HAP-1 (cell line): ENCODE measurements around the gene ZNF467.
A peak's percentile ranks its signal among the peaks of the same experiment; 100 is the strongest.

Source experiments
- DNase-seq, 2 experiments: peaks; one replicate each; pipeline ENCODE4 v3.0.0-alpha.2; 2016 to 2020; ENCODE audit warnings: low spot score in 2 of 2
- H3K27me3 ChIP-seq: fragments of 250-450 bp; sonication (Bioruptor Pico); 2 replicates; pipeline ENCODE4 v1.5.1; 2020; ENCODE audit warnings: low read depth, mild to moderate bottlenecking, moderate library complexity
- H3K36me3 ChIP-seq: fragments of 250-450 bp; sonication (Bioruptor Pico); replicated peaks from 2 replicates; pipeline ENCODE4 v1.5.1; 2020; ENCODE audit warnings: mild to moderate bottlenecking
- H3K4me1 ChIP-seq: fragments of 250-450 bp; sonication (Bioruptor Pico); 2 replicates; pipeline ENCODE4 v1.5.1; 2020; ENCODE audit warnings: mild to moderate bottlenecking
- H3K4me3 ChIP-seq: fragments of 250-450 bp; sonication (Bioruptor Pico); 2 replicates; pipeline ENCODE4 v1.5.1; 2020; ENCODE audit warnings: mild to moderate bottlenecking, moderate library complexity
- H3K9me3 ChIP-seq: fragments of 250-450 bp; sonication (Bioruptor Pico); 2 replicates; pipeline ENCODE4 v1.5.1; 2020; ENCODE audit warnings: mild to moderate bottlenecking, moderate library complexity
- in situ Hi-C: fragments of 300-500 bp; cut with MboI; formaldehyde crosslinking; loops from 3 replicates; pipeline ENCODE4 v1.14.3; 2020; ENCODE audit warnings: low sequenced_read_pairs, inconsistent platforms, mixed read lengths

The ZNF467 gene

GRCh38 chr7:149773446-149774236 lies at the start of gene ZNF467:
Gene ZNF467 (minus strand): TSS chr7:149773588. CDS start chr7:149771032, 2,556 bp downstream.
- DNase-seq, result peak in 1 of 2 experiments; percentile 73
- Histone ChIP-seq H3K36me3 (no peaks in the 10 kb centered on the region; the same call in none of the 2 replicates), H3K4me3 (peak within 1 kb of the TSS; percentile 51)

GRCh38 chr7:149822353-149822943 lies 49.1 kb upstream of the ZNF467 start:
- DNase-seq, result no peak
- H3K4me3 ChIP-seq, result no peak overlapping the region
- no peaks in the 10 kb centered on the region for H3K36me3 ChIP-seq
- H3K27me3 ChIP-seq, result no peaks in the 10 kb centered on the region
- H3K4me1 ChIP-seq, result no peaks in the 10 kb centered on the region
- in situ Hi-C loops, result no loop called here
- H3K9me3 ChIP-seq, result no peaks in the 10 kb centered on the region

More at GRCh38 chr7:149773446-149774236, at the start of gene ZNF467:
- Histone ChIP-seq H3K4me1 (no peaks in the 10 kb centered on the region), H3K9me3 (no peaks in the 10 kb centered on the region), H3K27me3 (peaks cover 15% of the 10 kb centered on the region)
- in situ Hi-C loops, result no loop called here

GRCh38 chr7:149821191-149822148 lies 48.1 kb upstream of the ZNF467 start:
- H3K36me3 ChIP-seq, result no peaks in the 10 kb centered on the region
- in situ Hi-C loops, result no loop called here
- H3K9me3 ChIP-seq, result no peaks in the 10 kb centered on the region
- H3K4me3 ChIP-seq, result no peak overlapping the region
- DNase-seq, result no peak
- H3K4me1 ChIP-seq, result no peaks in the 10 kb centered on the region
- no peaks in the 10 kb centered on the region for H3K27me3 ChIP-seq

GRCh38 chr7:149820622-149821190 lies 47.3 kb upstream of the ZNF467 start:
- in situ Hi-C loops, result no loop called here
- Histone ChIP-seq H3K9me3 (no peaks in the 10 kb centered on the region), H3K4me1 (no peaks in the 10 kb centered on the region), H3K4me3 (no peak overlapping the region), H3K36me3 (no peaks in the 10 kb centered on the region), H3K27me3 (no peaks in the 10 kb centered on the region)
- DNase-seq, result no peak

GRCh38 chr7:149819961-149820340 lies 46.6 kb upstream of the ZNF467 start:
- Histone ChIP-seq H3K36me3 (no peaks in the 10 kb centered on the region), H3K9me3 (no peaks in the 10 kb centered on the region), H3K27me3 (no peaks in the 10 kb centered on the region), H3K4me3 (no peak overlapping the region), H3K4me1 (no peaks in the 10 kb centered on the region)
- in situ Hi-C loops, result no loop called here
- no peak for DNase-seq

GRCh38 chr7:149819141-149819960 lies 46.0 kb upstream of the ZNF467 start:
- Histone ChIP-seq H3K4me3 (no peak overlapping the region), H3K27me3 (no peaks in the 10 kb centered on the region), H3K4me1 (no peaks in the 10 kb centered on the region), H3K36me3 (no peaks in the 10 kb centered on the region), H3K9me3 (no peaks in the 10 kb centered on the region)
- no peak for DNase-seq
- in situ Hi-C loops, result no loop called here

GRCh38 chr7:149818536-149818840 lies 45.1 kb upstream of the ZNF467 start:
- Histone ChIP-seq H3K9me3 (no peaks in the 10 kb centered on the region), H3K4me1 (no peaks in the 10 kb centered on the region), H3K36me3 (no peaks in the 10 kb centered on the region), H3K4me3 (no peak overlapping the region), H3K27me3 (no peaks in the 10 kb centered on the region)
- DNase-seq, result no peak
- in situ Hi-C loops, result no loop called here

GRCh38 chr7:149817836-149818535 lies 44.6 kb upstream of the ZNF467 start:
- in situ Hi-C loops, result no loop called here
- H3K27me3 ChIP-seq, result no peaks in the 10 kb centered on the region
- H3K9me3 ChIP-seq, result no peaks in the 10 kb centered on the region
- DNase-seq, result no peak
- no peaks in the 10 kb centered on the region for H3K4me1 ChIP-seq
- H3K4me3 ChIP-seq, result no peak overlapping the region
- no peaks in the 10 kb centered on the region for H3K36me3 ChIP-seq

- DNase-seq, result no peak
- in situ Hi-C loops, result no loop called here
- Histone ChIP-seq H3K36me3 (no peaks in the 10 kb centered on the region), H3K4me3 (no peak overlapping the region), H3K27me3 (no peaks in the 10 kb centered on the region), H3K9me3 (no peaks in the 10 kb centered on the region), H3K4me1 (no peaks in the 10 kb centered on the region)
Measured at GRCh38 chr7:149817301-149817771, 43.9 kb upstream of the ZNF467 start.

GRCh38 chr7:149816794-149817193 lies 43.4 kb upstream of the ZNF467 start:
- Histone ChIP-seq H3K36me3 (no peaks in the 10 kb centered on the region), H3K9me3 (no peaks in the 10 kb centered on the region), H3K4me3 (no peak overlapping the region), H3K27me3 (no peaks in the 10 kb centered on the region), H3K4me1 (no peaks in the 10 kb centered on the region)
- no peak for DNase-seq
- in situ Hi-C loops, result no loop called here

- Histone ChIP-seq H3K4me1 (no peaks in the 10 kb centered on the region), H3K27me3 (no peaks in the 10 kb centered on the region), H3K4me3 (no peak overlapping the region), H3K9me3 (no peaks in the 10 kb centered on the region), H3K36me3 (no peaks in the 10 kb centered on the region)
- DNase-seq, result no peak
- in situ Hi-C loops, result no loop called here
Measured at GRCh38 chr7:149816267-149816751, 42.9 kb upstream of the ZNF467 start.

GRCh38 chr7:149815661-149816266 lies 42.4 kb upstream of the ZNF467 start:
- in situ Hi-C loops, result no loop called here
- H3K4me3 ChIP-seq, result no peak overlapping the region
- no peak for DNase-seq

More at GRCh38 chr7:149815661-149816266, 42.4 kb upstream of the ZNF467 start:
- Histone ChIP-seq H3K27me3 (no peaks in the 10 kb centered on the region), H3K4me1 (no peaks in the 10 kb centered on the region), H3K36me3 (no peaks in the 10 kb centered on the region), H3K9me3 (no peaks in the 10 kb centered on the region)
